GM15510 (cell line): ENCODE data around the gene UVRAG.

Experiments used
- POLR2A ChIP-seq: IDR thresholded peaks from 3 replicates; pipeline ENCODE4 v1.6.1; 2011; ENCODE audit warnings: borderline replicate concordance; ENCODE audit not compliant: insufficient read length; ENCODE audit errors: extremely low read depth

The UVRAG gene

GRCh38 chr11:76173663-76174062 is 358.7 kb downstream of the UVRAG start:
- no peak for TF ChIP-seq POLR2A

GRCh38 chr11:76174330-76174729 is 359.3 kb downstream of the UVRAG start:
- TF ChIP-seq POLR2A = no peak

- TF ChIP-seq POLR2A = no peak
Observed at GRCh38 chr11:76175783-76176182, 360.8 kb downstream of the UVRAG start.

GRCh38 chr11:76176463-76176862 is 361.5 kb downstream of the UVRAG start:
- no peak for TF ChIP-seq POLR2A

- no peak for TF ChIP-seq POLR2A
Observed at GRCh38 chr11:76177250-76177686, 362.3 kb downstream of the UVRAG start.

DNA sequence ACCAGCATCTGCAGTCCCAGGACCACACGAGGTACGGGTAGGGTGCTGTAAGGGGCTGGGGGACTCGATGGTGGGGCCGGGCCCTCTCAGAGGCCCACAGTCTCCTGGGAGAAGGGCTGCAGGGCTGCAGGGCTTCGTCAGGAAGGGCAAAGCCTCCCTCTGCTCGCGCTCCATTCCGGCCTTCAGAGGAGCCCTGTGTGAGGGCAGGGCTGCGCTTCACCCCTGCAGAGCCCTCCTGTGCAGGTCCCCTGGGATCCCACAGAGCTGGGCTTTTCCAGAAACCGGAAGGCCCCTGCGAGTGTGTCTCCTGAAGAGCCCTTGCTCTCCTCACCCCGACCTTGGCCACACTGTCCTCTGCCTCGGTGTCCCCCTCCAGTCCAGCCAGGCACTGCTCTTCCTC is 364.1 kb downstream of the UVRAG start:
- no peak for TF ChIP-seq POLR2A

- no peak for TF ChIP-seq POLR2A
Observed at GRCh38 chr11:76181371-76181770, 366.4 kb downstream of the UVRAG start.

- no peak for TF ChIP-seq POLR2A
Observed at GRCh38 chr11:76184551-76184993, 369.6 kb downstream of the UVRAG start.

DNA sequence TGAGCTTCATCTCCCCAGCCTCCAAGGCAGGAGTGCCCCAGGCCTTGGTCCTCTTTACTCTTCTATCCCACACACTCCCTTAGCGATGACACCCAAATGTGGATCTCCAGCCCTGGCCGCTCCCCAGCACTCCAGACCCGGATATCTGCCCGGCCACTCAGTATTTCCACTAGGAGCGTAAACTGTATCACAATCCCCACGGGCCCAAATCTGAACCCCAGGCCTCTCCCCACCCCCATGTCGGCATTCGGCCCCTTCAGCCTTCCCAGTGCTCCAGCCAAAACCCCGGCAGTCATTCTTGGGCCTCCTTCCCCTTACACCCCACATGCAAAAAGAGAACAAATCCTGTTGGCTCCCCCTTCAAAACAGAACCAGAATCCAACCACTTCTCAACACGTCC is 370.5 kb downstream of the UVRAG start:
- no peak for TF ChIP-seq POLR2A

GRCh38 chr11:76185931-76186401 is 371.0 kb downstream of the UVRAG start:
- no peak for TF ChIP-seq POLR2A

DNA sequence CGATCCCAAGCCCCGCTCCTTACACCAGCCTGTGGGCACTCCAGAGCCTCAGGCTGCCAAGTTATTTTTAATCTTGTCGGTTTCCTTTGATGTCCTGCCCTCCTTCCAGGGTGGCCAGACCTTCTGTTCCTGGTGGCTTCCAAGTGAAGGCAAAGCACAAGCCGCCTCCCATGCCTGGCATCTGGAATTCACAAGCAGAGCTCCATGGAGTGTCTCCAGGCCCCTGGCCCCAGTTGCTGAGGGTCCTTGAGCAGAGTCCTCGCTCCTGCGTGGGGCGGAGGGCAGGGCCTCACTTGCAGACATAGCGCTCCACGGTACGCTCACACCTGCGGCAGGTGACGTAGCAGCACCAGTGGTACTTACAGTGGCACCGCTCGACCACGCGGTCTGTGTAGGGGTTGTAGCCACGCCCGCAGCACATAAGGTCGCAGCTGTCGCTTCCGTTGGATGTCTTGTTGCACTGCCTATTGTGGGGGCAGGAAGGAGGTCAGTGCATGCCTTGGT is 371.8 kb downstream of the UVRAG start:
- TF ChIP-seq POLR2A = no peak

DNA sequence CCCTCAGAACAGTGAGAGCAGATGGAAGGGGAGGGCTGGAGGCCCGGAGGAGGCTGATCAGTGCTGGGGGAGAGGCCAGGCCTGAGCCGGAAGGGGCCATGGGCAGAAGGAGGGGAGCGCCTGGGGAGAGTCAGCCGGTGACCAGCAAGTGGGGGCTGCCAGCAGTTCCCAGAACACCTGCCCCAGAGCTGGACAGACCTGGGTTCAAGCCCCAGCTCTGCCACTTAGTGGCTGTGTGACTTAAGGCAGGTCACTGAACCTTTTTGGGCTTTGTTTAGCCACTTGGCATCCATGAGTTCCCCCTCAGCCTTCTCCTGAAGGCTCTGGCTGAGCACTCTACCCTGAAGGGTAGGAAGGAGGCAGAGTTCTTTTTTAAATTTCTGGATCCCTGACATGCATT is 373.9 kb downstream of the UVRAG start:
- TF ChIP-seq POLR2A = no peak

- TF ChIP-seq POLR2A = no peak
Observed at GRCh38 chr11:76189682-76190081, 374.7 kb downstream of the UVRAG start.

GRCh38 chr11:76190376-76190775 is 375.4 kb downstream of the UVRAG start:
- no peak for TF ChIP-seq POLR2A
